IPS DF 4.7 (cell line): ENCODE data around the gene EIF2AK3.
A peak's percentile ranks its signal among the peaks of the same experiment; 100 is the strongest.
"Not testable (repeated sequence)": the region's sequence is repeated elsewhere in the genome, so short reads cannot be mapped to it uniquely, and the experiment has no call there.

Experiments
- DNase-seq: peaks from one replicate; pipeline ENCODE4 v3.0.0-alpha.2; 2013; ENCODE audit warnings: low spot score; ENCODE audit errors: extremely low read depth

EIF2AK3 gene

GRCh38 chr2:88627055-88627855 is at the start of gene EIF2AK3:
Gene EIF2AK3 (minus strand): TSS chr2:88627464. CDS start chr2:88627274, 190 bp downstream.
- DNase-seq: peak; percentile 100

- no peak for DNase-seq
These were observed 46.1 kb upstream of the EIF2AK3 start for GRCh38 chr2:88673363-88673762.

GRCh38 chr2:88671786-88672427 is 44.6 kb upstream of the EIF2AK3 start:
- DNase-seq: no peak

- no peak for DNase-seq
These were observed 42.4 kb upstream of the EIF2AK3 start for GRCh38 chr2:88669482-88670214.

- DNase-seq: no peak
These were observed 41.6 kb upstream of the EIF2AK3 start for GRCh38 chr2:88668862-88669261.

GRCh38 chr2:88667219-88667618 is 40.0 kb upstream of the EIF2AK3 start:
- no peak for DNase-seq

GRCh38 chr2:88666576-88666975 is 39.3 kb upstream of the EIF2AK3 start:
- no peak for DNase-seq

GRCh38 chr2:88660622-88661021 is 33.4 kb upstream of the EIF2AK3 start:
- no peak for DNase-seq

GRCh38 chr2:88659538-88659915 is 32.3 kb upstream of the EIF2AK3 start:
- no peak for DNase-seq

- DNase-seq: no peak
These were observed 31.7 kb upstream of the EIF2AK3 start for GRCh38 chr2:88658881-88659537.

GRCh38 chr2:88658326-88658725 is 31.1 kb upstream of the EIF2AK3 start:
- no peak for DNase-seq

GRCh38 chr2:88657131-88657530 is 29.9 kb upstream of the EIF2AK3 start:
- no peak for DNase-seq

- no peak for DNase-seq
These were observed 29.4 kb upstream of the EIF2AK3 start for GRCh38 chr2:88656690-88657089.

GRCh38 chr2:88654714-88655113 is 27.4 kb upstream of the EIF2AK3 start:
- DNase-seq: no peak

- DNase-seq: no peak
These were observed 24.4 kb upstream of the EIF2AK3 start for GRCh38 chr2:88651646-88652045.

GRCh38 chr2:88645291-88645882 is 18.1 kb upstream of the EIF2AK3 start:
- DNase-seq: not testable (repeated sequence)

- no peak for DNase-seq
These were observed 15.0 kb upstream of the EIF2AK3 start for GRCh38 chr2:88642278-88642677.

GRCh38 chr2:88641330-88641729 is 14.1 kb upstream of the EIF2AK3 start:
- no peak for DNase-seq

- no peak for DNase-seq
These were observed 12.6 kb upstream of the EIF2AK3 start for GRCh38 chr2:88639865-88640264.

GRCh38 chr2:88638743-88639142 is 11.5 kb upstream of the EIF2AK3 start:
- no peak for DNase-seq

- no peak for DNase-seq
These were observed 10.9 kb upstream of the EIF2AK3 start for GRCh38 chr2:88638123-88638650.
